H9 (cell line): ENCODE results near the gene WDR33. TPM values are rescaled to one million over a fixed set of nuclear protein-coding genes. Genes with fewer than 3 reads are reported as not detected.

Experiments
- DNase-seq: peaks from one replicate; pipeline ENCODE4 v3.0.0-alpha.2; 2017
- H2AFZ ChIP-seq: one replicate; pipeline ENCODE4 v1.6.1; 2013; ENCODE audit warnings: mild to moderate bottlenecking, low read length, control low read depth, moderate library complexity
- H2AK5ac ChIP-seq: 2 replicates; pipeline ENCODE4 v1.6.1; 2013; ENCODE audit warnings: low read length, control low read depth, mixed read lengths; ENCODE audit not compliant: insufficient read length
- H2BK120ac ChIP-seq: one replicate; pipeline ENCODE4 v1.6.1; 2013; ENCODE audit warnings: low read depth, mild to moderate bottlenecking, low read length, control low read depth, inconsistent platforms; ENCODE audit not compliant: poor library complexity, severe bottlenecking
- H2BK12ac ChIP-seq: 2 replicates; pipeline ENCODE4 v1.6.1; 2013; ENCODE audit warnings: low read length, control low read depth, mixed read lengths, low read depth; ENCODE audit not compliant: insufficient read length
- H2BK15ac ChIP-seq: 2 replicates; pipeline ENCODE4 v1.6.1; 2013; ENCODE audit warnings: low read depth, low read length, control low read depth
- H2BK20ac ChIP-seq: one replicate; pipeline ENCODE4 v1.6.1; 2013; ENCODE audit warnings: low read depth, mild to moderate bottlenecking, low read length, control low read depth, inconsistent platforms; ENCODE audit not compliant: poor library complexity, severe bottlenecking
- H2BK5ac ChIP-seq: 2 replicates; pipeline ENCODE4 v1.6.1; 2013; ENCODE audit warnings: low read length, control low read depth, mixed read lengths; ENCODE audit not compliant: insufficient read length
- H3K14ac ChIP-seq: 2 replicates; pipeline ENCODE4 v1.6.1; 2013; ENCODE audit warnings: low read length, control low read depth; ENCODE audit not compliant: insufficient read depth
- H3K18ac ChIP-seq: 2 replicates; pipeline ENCODE4 v1.6.1; 2013; ENCODE audit warnings: low read depth, mild to moderate bottlenecking, mixed read lengths, low read length, control low read depth; ENCODE audit not compliant: insufficient read length
- H3K23ac ChIP-seq: 2 replicates; pipeline ENCODE4 v1.6.1; 2013; ENCODE audit warnings: low read length, control low read depth, mixed read lengths, low read depth; ENCODE audit not compliant: insufficient read length
- H3K23me2 ChIP-seq: 2 replicates; pipeline ENCODE4 v1.6.1; 2013; ENCODE audit warnings: low read depth, mild to moderate bottlenecking, mixed read lengths, low read length, control low read depth; ENCODE audit not compliant: insufficient read length, poor library complexity, severe bottlenecking
- H3K27ac ChIP-seq: 2 replicates; pipeline ENCODE4 v1.5.1; 2013; ENCODE audit warnings: low read length, control low read depth, mixed read lengths, low read depth; ENCODE audit not compliant: insufficient read length
- H3K27me3 ChIP-seq: 2 replicates; pipeline ENCODE4 v1.6.1; 2013; ENCODE audit warnings: low read length, control low read depth, inconsistent platforms; ENCODE audit not compliant: insufficient read depth
- H3K4ac ChIP-seq: 2 replicates; pipeline ENCODE4 v1.6.1; 2013; ENCODE audit warnings: low read depth, mild to moderate bottlenecking, control low read depth, inconsistent platforms, low read length, moderate library complexity
- H3K4me1 ChIP-seq: 2 replicates; pipeline ENCODE4 v1.6.1; 2013; ENCODE audit warnings: low read length, control low read depth, inconsistent platforms; ENCODE audit not compliant: insufficient read depth
- H3K4me2 ChIP-seq: 2 replicates; pipeline ENCODE4 v1.6.1; 2013; ENCODE audit warnings: low read length, control low read depth, mixed read lengths; ENCODE audit not compliant: insufficient read length, insufficient read depth
- H3K56ac ChIP-seq: 2 replicates; pipeline ENCODE4 v1.6.1; 2013; ENCODE audit warnings: low read depth, mild to moderate bottlenecking, mixed read lengths, low read length, control low read depth; ENCODE audit not compliant: insufficient read length
- H3K79me1 ChIP-seq: 2 replicates; pipeline ENCODE4 v1.6.1; 2013; ENCODE audit warnings: low read depth, mild to moderate bottlenecking, moderate library complexity, low read length, control low read depth, inconsistent platforms; ENCODE audit not compliant: insufficient read depth, poor library complexity, severe bottlenecking
- H3K79me2 ChIP-seq: 2 replicates; pipeline ENCODE4 v1.6.1; 2013; ENCODE audit warnings: low read length, control low read depth, inconsistent platforms; ENCODE audit not compliant: insufficient read depth
- H3K9ac ChIP-seq: 2 replicates; pipeline ENCODE4 v1.6.1; 2013; ENCODE audit warnings: low read length, control low read depth, mixed read lengths; ENCODE audit not compliant: insufficient read length; ENCODE audit errors: extremely low read depth
- H3K9me3 ChIP-seq: one replicate; pipeline ENCODE4 v1.6.1; 2013; ENCODE audit warnings: low read depth, low read length, inconsistent platforms; ENCODE audit not compliant: control insufficient read depth
- H3T11ph ChIP-seq: one replicate; pipeline ENCODE4 v1.6.1; 2013; ENCODE audit warnings: mild to moderate bottlenecking, low read length, control low read depth, inconsistent platforms
- H4K20me1 ChIP-seq: one replicate; pipeline ENCODE4 v1.6.1; 2013; ENCODE audit not compliant: control insufficient read depth, insufficient read length, insufficient read depth
- H4K5ac ChIP-seq: 2 replicates; pipeline ENCODE4 v1.6.1; 2013; ENCODE audit warnings: low read depth, mild to moderate bottlenecking, mixed read lengths, low read length, control low read depth; ENCODE audit not compliant: insufficient read length
- H4K8ac ChIP-seq: replicated peaks from 2 replicates; pipeline ENCODE4 v1.6.1; 2013; ENCODE audit warnings: low read length, control low read depth, mixed read lengths, low read depth; ENCODE audit not compliant: insufficient read length
- H4K91ac ChIP-seq: 2 replicates; pipeline ENCODE4 v1.6.1; 2013; ENCODE audit warnings: low read depth, mild to moderate bottlenecking, moderate library complexity, mixed read lengths, low read length, control low read depth; ENCODE audit not compliant: insufficient read length
- H3K27ac Mint-ChIP-seq, 3 experiments: 2 replicates in 2 of 3; 3 replicates in 1 of 3; pipeline ENCODE4 v1.8.0; 2020 to 2021; ENCODE audit warnings: mixed read lengths in 3 of 3, mild to moderate bottlenecking in 1 of 3, moderate library complexity in 1 of 3
- H3K27me3 Mint-ChIP-seq: 2 replicates; pipeline ENCODE4 v1.8.0; 2021; ENCODE audit warnings: low read depth, mild to moderate bottlenecking, moderate library complexity, mixed read lengths
- H3K36me3 Mint-ChIP-seq, 3 experiments: 2 replicates in 2 of 3; 3 replicates in 1 of 3; pipeline ENCODE4 v1.8.0; 2020 to 2021; ENCODE audit warnings: low read depth in 3 of 3, mixed read lengths in 3 of 3; ENCODE audit not compliant: insufficient read depth in 1 of 3
- H3K4me1 Mint-ChIP-seq, 2 experiments: 2 replicates each; pipeline ENCODE4 v1.8.0; 2020; ENCODE audit warnings: mixed read lengths in 2 of 2
- H3K4me3 Mint-ChIP-seq, 2 experiments: 2 replicates in 1 of 2; 3 replicates in 1 of 2; pipeline ENCODE4 v1.8.0; 2020 to 2021; ENCODE audit warnings: mild to moderate bottlenecking in 2 of 2, mixed read lengths in 2 of 2, moderate library complexity in 1 of 2
- H3K9me3 Mint-ChIP-seq, 2 experiments: 2 replicates in 1 of 2; 3 replicates in 1 of 2; pipeline ENCODE4 v1.8.0; 2020; ENCODE audit warnings: mild to moderate bottlenecking in 2 of 2, mixed read lengths in 2 of 2, moderate library complexity in 1 of 2
- WGBS: extraction: QIAGEN DNeasy Blood & Tissue Kit; methylation state at CpG from one replicate; pipeline ENCODE4 v1.1.7; 2013; ENCODE audit warnings: missing lambda C conversion rate, low lambda C conversion rate, mixed read lengths; ENCODE audit not compliant: insufficient read length; ENCODE audit errors: extremely low coverage; 5-methylcytosine and 5-hydroxymethylcytosine counted together
- total RNA-seq: library from RNA; stranded (reverse); gene quantifications from 2 replicates; pipeline ENCODE4 v1.2.1, GENCODE V29; 2021
- TF ChIP-seq, protein P1 (sequence below): fragments of 200-600 bp; sonication (generic); conservative IDR thresholded peaks from 3 replicates; pipeline ENCODE4 v1.8.0; 2021; ENCODE audit warnings: antibody characterized with exemption, mild to moderate bottlenecking

The WDR33 gene
- total RNA-seq, 1 experiment from 2014 or later: 86.0 TPM

DNA sequence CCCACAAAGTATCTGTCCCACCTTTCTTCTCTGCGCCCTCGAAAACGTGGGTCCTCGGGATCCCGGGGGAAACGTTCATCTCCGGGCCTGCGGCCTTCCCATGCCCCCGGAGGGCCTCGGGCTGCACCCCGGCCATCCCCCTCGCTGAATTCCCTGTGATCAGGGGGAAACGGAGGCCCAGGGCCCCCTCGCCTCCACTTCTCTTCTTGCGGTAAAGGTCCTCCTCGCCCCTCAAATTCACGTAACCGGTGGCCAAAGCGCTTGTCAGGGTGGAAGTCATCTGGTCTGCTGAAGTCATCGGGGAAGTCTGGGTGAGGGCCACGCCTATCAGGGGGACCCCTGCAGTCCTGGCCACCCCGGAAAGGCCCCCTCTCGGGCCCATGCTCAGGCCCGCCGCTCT lies 97.4 kb downstream of the WDR33 start:
- no peak overlapping the region for H2BK12ac ChIP-seq
- no peaks in the 10 kb centered on the region for H3K79me1 ChIP-seq
- no peak overlapping the region for H4K91ac ChIP-seq
- DNase-seq: no peak
- Mint-ChIP-seq H3K4me1 (peaks cover 5 to 14% of the 10 kb centered on the region in 2 experiments; a peak in 3 of 4 replicates), H3K36me3 (peaks cover 23 to 71% (median 40%) of the 10 kb centered on the region in 3 experiments), H3K4me3 (no peak overlapping the region), H3K9me3 (no peaks in the 10 kb centered on the region), H3K27ac (no peak overlapping the region), H3K27me3 (no peaks in the 10 kb centered on the region)
- H2BK20ac ChIP-seq: no peak overlapping the region
- H3K79me2 ChIP-seq: 0 out of 2 replicates have a peak, but pooled peaks cover 2% of the 10 kb centered on the region
- no peaks in the 10 kb centered on the region for H4K20me1 ChIP-seq
- no peak overlapping the region for H2BK5ac ChIP-seq
- H4K5ac ChIP-seq: no peak overlapping the region
- no CpG with 5 or more reads among the region's 25 CpGs for WGBS
- no peak overlapping the region for H2AK5ac ChIP-seq
- no peak overlapping the region for H3K56ac ChIP-seq
- H4K8ac ChIP-seq: no peak overlapping the region
- no peak overlapping the region for H2BK15ac ChIP-seq
- H2AFZ ChIP-seq: no peak overlapping the region
- H3K4me1 ChIP-seq: no peaks in the 10 kb centered on the region
- no peak overlapping the region for H3K4ac ChIP-seq
- H3T11ph ChIP-seq: no peak overlapping the region
- no peak overlapping the region for H3K9ac ChIP-seq
- H3K23me2 ChIP-seq: no peaks in the 10 kb centered on the region
- TF ChIP-seq, protein P1, sequence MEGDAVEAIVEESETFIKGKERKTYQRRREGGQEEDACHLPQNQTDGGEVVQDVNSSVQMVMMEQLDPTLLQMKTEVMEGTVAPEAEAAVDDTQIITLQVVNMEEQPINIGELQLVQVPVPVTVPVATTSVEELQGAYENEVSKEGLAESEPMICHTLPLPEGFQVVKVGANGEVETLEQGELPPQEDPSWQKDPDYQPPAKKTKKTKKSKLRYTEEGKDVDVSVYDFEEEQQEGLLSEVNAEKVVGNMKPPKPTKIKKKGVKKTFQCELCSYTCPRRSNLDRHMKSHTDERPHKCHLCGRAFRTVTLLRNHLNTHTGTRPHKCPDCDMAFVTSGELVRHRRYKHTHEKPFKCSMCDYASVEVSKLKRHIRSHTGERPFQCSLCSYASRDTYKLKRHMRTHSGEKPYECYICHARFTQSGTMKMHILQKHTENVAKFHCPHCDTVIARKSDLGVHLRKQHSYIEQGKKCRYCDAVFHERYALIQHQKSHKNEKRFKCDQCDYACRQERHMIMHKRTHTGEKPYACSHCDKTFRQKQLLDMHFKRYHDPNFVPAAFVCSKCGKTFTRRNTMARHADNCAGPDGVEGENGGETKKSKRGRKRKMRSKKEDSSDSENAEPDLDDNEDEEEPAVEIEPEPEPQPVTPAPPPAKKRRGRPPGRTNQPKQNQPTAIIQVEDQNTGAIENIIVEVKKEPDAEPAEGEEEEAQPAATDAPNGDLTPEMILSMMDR: no peak
- H3K23ac ChIP-seq: no peak overlapping the region
- no peak overlapping the region for H3K14ac ChIP-seq
- no peak overlapping the region for H3K18ac ChIP-seq
- no peaks in the 10 kb centered on the region for H3K27me3 ChIP-seq
- no peak overlapping the region for H2BK120ac ChIP-seq
- no peak overlapping the region for H3K4me2 ChIP-seq
- no peak overlapping the region for H3K27ac ChIP-seq
- H3K9me3 ChIP-seq: no peaks in the 10 kb centered on the region
